Measurements from ENCODE around the gene TSPAN16. TPM values are rescaled to one million over a fixed set of nuclear protein-coding genes. Genes with fewer than 3 reads are reported as not detected.

The TSPAN16 gene
- polyA plus RNA-seq (2013, experiment 1 of 2; ENCODE audit: insufficient read length), result not detected
- polyA plus RNA-seq (2013, experiment 2 of 2; ENCODE audit: insufficient read length), result not detected

- no peak for DNase-seq
These were observed at the start of gene TSPAN16 for GRCh38 chr19:11295665-11296245. Gene TSPAN16, plus strand, starts transcription at chr19:11296160. Its CDS starts 138 bp downstream, at chr19:11296298.

DNA sequence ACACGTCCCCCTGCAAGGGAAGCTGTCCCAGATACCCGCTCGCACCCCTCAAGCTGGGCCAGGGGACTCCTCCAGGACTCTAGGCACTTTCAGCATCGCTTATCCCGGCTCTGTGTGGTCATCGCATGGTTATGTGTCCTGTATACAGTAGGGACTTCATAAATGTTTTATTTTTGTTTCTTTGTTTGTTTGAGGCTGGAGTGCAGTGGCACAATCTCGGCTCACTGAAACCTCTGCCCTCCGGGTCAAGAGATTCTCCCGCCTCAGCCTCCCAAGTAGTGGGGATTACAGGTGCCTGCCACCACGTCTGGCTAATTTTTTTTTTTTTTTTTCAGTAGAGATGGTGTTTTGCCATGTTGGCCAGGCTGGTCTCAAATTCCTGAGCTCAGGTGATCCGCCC lies 49.0 kb upstream of the TSPAN16 start:
- DNase-seq, result no peak

- DNase-seq, result no peak
These were observed 48.6 kb upstream of the TSPAN16 start for GRCh38 chr19:11247391-11247790.

GRCh38 chr19:11247934-11248333 lies 48.0 kb upstream of the TSPAN16 start:
- DNase-seq, result no peak

DNA sequence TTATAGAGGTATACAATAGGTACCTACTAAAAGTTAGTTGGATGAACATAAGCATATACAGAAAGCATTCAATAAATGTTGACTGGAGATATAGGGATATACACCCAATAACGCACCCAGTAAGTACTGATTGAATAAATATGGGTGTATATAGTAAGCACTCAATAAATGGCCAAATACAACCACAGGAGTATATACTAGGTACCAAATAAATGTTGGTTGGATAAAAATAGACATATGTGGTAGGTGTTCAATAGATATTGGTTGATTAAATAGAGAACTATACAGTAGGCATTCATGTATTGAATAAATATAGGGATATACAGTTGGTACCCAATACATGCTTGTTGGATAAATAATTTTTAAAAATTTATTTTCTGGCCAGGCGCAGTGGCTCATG lies 47.1 kb upstream of the TSPAN16 start:
- DNase-seq, result no peak

DNA sequence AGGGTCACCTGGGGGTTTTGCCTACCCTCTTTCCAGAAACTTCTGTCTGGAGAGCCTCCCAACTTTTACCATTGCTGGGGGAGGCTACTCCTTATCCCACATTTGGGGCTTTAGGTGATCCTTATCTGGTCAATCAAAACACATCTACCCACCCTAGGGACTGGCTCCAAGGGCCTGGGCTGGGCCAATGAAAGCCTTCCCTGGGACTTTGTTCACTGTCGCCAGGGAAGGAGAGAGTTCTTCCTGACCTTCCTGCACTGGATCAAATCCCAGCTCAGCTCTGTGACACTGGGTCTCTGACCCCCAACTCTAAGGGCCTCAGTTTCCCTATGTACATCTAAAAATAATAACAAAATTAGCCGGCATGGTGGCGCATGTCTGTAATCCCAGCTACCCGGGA lies 44.7 kb upstream of the TSPAN16 start:
- no peak for DNase-seq

GRCh38 chr19:11251650-11252314 lies 44.2 kb upstream of the TSPAN16 start:
- DNase-seq, result no peak

DNA sequence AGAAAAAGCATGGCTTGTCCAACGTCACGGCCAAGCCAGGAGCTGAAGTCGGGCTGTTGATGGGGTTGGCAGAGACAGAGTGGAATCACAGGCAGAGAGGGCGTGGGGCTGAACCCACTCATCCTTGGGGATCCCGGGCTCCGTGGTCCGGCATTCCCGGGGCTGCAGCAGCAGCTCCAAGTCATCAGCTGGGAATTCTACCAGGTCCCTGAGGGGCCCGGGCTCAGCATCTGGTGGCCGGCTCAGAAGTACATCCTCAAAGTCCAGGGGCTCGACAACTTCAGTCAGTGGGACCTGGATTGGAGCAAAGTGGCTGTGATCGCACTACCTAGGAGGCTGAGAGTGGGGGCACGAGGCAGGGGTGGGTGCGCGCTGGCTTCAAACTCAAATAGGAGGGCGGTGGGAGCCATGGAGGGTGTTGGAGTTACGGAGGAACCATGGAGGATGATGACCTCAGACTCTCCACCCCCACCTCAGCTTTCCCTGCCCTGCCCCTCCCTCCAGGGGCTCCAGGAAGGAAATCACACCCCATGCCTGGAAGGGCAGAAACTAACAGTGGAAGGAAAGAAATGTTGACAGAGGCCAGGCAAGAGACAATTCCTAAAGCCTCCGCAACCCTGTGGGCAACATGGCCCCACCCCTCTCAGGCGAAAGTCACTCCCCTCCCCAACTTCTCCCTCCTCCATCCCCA lies 43.1 kb upstream of the TSPAN16 start:
- no peak for DNase-seq

- DNase-seq, result no peak
These were observed 41.3 kb upstream of the TSPAN16 start for GRCh38 chr19:11254666-11255065.

GRCh38 chr19:11256189-11256588 lies 39.8 kb upstream of the TSPAN16 start:
- no peak for DNase-seq

GRCh38 chr19:11257846-11258380 lies 38.0 kb upstream of the TSPAN16 start:
- no peak for DNase-seq

DNA sequence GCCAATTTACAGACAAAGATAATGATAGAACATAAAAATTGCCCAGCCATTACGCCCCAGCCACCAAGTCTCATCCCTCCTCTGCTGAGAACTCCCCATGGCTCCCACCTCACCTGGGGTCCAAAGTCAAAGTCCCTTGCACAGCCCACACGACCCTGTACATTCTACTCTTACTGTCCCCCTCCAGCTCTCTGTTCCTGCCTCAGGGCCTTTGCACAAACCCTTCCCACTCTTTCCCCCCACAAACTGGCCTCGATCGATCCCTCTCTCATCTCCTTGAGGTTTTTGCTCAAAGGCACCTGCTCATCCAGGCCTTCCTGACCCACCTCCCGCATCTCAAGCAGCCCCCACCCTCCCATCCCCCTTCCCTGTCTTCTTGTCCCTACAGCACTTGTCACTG lies 35.0 kb upstream of the TSPAN16 start:
- no peak for DNase-seq

GRCh38 chr19:11261431-11261970 lies 34.5 kb upstream of the TSPAN16 start:
- no peak for DNase-seq

GRCh38 chr19:11261971-11262839 lies 33.8 kb upstream of the TSPAN16 start, which contains the start of gene DOCK6:
Gene DOCK6, minus strand, starts transcription at chr19:11262524. Its CDS starts 84 bp downstream, at chr19:11262440.
- DNase-seq, result peak; percentile 33

DNA sequence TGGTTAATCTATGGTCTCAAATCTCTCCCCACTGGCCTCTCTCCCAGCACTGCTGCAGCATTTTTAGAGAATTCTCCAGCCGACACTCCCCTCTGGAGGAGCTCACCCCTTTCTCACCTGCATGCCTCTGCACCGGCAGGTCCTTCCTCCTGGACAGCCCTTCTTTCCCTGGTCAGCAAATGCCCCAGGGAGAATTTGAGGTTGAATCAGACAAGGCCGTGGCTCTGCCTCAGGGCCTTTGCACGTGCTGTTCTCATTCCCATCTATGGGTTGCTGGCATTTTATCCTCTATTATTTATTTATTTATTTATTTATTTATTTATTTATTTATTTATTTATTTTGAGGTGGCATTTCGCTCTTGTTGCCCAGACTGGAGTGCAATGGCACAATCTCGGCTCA lies 32.2 kb upstream of the TSPAN16 start:
- no peak for DNase-seq

DNA sequence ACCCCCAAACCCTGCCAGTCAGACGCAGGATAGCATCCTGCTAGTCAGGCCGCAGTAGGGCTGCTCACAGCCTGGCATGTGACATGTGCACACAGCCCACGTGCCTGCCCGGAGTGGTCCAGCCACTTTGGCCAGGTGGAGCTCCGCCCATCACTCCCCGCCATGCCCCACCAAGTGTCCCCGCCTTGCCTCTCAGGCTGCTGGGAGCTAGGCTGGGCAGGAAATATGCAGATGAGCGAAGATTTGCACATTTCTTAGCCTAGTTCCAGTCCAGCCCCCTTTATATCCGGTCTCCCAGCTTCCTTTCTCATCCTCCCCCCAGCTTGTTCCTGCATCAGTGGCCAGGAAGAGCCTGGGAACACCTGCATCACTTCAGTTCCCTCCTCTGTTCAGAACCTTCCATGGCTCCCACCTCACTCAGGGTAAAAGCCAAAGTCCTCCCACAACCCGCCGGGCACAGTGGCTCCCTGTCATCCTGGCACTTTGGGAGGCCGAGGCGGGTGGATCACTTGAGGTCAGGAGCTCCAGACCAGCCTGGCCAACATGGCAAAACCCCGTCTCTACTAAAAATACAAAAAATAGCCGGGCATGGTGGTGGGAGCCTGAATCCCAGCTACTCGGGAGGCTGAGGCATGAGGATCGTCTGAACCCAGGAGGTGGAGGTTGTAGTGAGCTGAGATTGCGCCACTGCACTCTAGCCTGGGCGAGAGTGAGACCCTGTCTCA lies 31.3 kb upstream of the TSPAN16 start:
- no peak for DNase-seq

DNA sequence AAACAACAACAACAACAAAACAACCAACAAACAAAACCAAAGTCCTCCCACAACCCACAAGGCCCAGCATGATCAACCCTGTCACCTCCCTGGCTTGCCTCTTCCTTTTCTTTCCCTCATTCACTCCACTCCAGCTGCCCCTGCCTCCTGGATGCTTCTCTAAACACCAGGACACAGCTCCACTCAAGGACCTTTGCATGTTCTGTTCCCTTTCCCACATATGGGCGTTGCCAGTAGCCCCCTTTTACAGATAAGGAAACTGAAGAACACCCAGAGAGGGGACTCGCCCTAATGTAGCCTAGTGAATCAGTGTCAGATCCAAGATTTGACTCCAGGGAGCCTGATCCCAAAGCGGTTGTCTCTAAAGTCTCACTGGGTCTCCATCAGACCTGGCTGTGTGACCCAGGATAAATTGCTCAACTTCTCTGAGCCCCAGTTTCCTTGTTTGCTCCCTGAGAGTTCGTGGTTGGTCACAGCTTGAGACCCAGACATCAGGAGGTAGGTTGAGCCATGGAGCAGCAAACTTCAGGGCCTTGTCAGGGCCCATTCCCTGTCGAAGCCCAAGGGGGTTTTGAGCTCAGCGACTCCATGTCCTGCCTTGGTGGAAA lies 30.7 kb upstream of the TSPAN16 start:
- no peak for DNase-seq

DNA sequence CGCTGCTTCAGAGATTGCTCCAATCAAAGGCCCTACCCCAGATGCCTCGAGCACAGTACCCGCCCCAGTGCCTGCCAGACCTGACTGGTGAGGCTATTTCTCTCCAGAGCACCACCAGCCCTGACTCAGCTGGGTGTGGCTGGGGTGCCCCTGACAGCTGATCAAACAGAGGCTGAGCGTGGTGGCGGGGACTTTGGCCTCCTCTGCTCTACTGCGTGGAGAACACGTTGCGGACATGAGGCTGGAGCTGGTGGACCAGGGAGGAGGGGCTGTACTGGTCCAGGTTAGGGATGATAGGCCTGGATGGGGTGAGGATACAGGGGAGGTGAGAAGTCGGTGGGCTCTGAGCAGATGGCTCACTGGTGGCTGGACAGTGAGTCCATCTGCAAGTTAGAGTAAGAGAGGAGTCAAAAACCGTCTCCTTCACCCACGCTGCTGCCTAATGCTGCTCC lies 30.1 kb upstream of the TSPAN16 start:
- DNase-seq, result no peak

- DNase-seq, result no peak
These were observed 28.5 kb upstream of the TSPAN16 start for GRCh38 chr19:11267316-11268085.

GRCh38 chr19:11268783-11269267 lies 27.1 kb upstream of the TSPAN16 start:
- DNase-seq, result peak; percentile 27

Data from fibroblast of skin of scalp (primary cell).